Adrenal gland (tissue), 12 donors: ENCODE data around the gene PCDH9. TPM values are rescaled to one million over a fixed set of nuclear protein-coding genes. Genes with fewer than 3 reads are reported as not detected.

Source experiments
- DNase-seq, 7 donors: peaks; one replicate each; pipeline ENCODE4 v3.0.0-alpha.2; 2019 to 2020
- H3K27ac ChIP-seq, 5 donors: fragments of 200-600 bp; sonication (generic) in 4 of 5; 1 replicate in 3 of 5; 2 replicates in 2 of 5; pipeline versions ENCODE4 v1.5.1 to v1.8.0; 2016 to 2020; ENCODE audit warnings: mild to moderate bottlenecking in 1 of 5
- H3K27me3 ChIP-seq: fragments of 200-600 bp; 2 replicates; pipeline ENCODE4 v1.8.0; 2021
- H3K36me3 ChIP-seq, 2 donors: fragments of 200-600 bp; replicated peaks in 1 of 2; 1 replicate in 1 of 2; 2 replicates in 1 of 2; pipeline versions ENCODE4 v1.5.1 to v1.8.0; 2018 to 2022
- H3K4me1 ChIP-seq, 2 donors: fragments of 200-600 bp; replicated peaks in 1 of 2; 1 replicate in 1 of 2; 2 replicates in 1 of 2; pipeline versions ENCODE4 v1.5.1 to v1.8.0; 2018 to 2021
- H3K4me3 ChIP-seq, 4 donors: fragments of 200-600 bp; sonication (generic) in 3 of 4; one replicate each; pipeline ENCODE4 v1.5.1; 2016 to 2018
- H3K9me3 ChIP-seq, 3 donors: fragments of 200-600 bp; sonication (generic) in 1 of 3; replicated peaks in 1 of 3; 1 replicate in 2 of 3; 2 replicates in 1 of 3; pipeline versions ENCODE4 v1.5.1 to v1.8.0; 2016 to 2021
- CTCF ChIP-seq, 6 experiments: fragments of 450-650 bp in 4 of 6; fragments of 200-600 bp in 2 of 6; sonication (generic) in 1 of 6; IDR thresholded peaks; 1 replicate in 5 of 6; 2 replicates in 1 of 6; pipeline versions ENCODE4 v1.5.1 to v1.8.0; 2016 to 2021; ENCODE audit warnings: antibody characterized with exemption in 6 of 6, mild to moderate bottlenecking in 2 of 6, moderate library complexity in 1 of 6
- POLR2A ChIP-seq, 2 donors: fragments of 450-650 bp; IDR thresholded peaks; one replicate each; pipeline ENCODE4 v1.6.1; 2017; ENCODE audit warnings: antibody characterized with exemption in 2 of 2, mild to moderate bottlenecking in 2 of 2, moderate library complexity in 1 of 2
- WGBS, 4 donors: extraction: QIAGEN DNeasy Blood & Tissue Kit in 2 of 4; methylation state at CpG; one replicate each; pipeline versions ENCODE4 v1.1.5 to v1.1.7; 2013 to 2017; 5-methylcytosine and 5-hydroxymethylcytosine counted together
- intact Hi-C, 2 donors: fragments of 100-400 bp; cut with DNase I; formaldehyde crosslinking; loops; one replicate each; pipeline versions ENCODE4 v1.14.1 to v1.15.0; 2022 to 2023
- polyA plus RNA-seq, 3 donors: library from polyadenylated mRNA; stranded (reverse); fragments of 200-250 nt in 2 of 3; fragments of 350-450 nt in 1 of 3; fragmentation: Illumina TruSeq in 1 of 3; extraction: RNeasy Lipid Tissue Mini Kit (QIAGEN cat#74804) in 1 of 3; gene quantifications; one replicate each; pipeline ENCODE4 v1.2.3, GENCODE V29; 2013 to 2014
- total RNA-seq, 9 donors: library from RNA; depleted of rRNA in 4 of 9; stranded (reverse); fragments of >200 nt in 4 of 9; fragments of 120-200 nt in 1 of 9; fragmentation: NEBNext Ultra II Directional in 1 of 9; extraction: Animal tissue kit (Norgen Biotek cat#: 25700) in 1 of 9; gene quantifications; one replicate each; pipeline versions ENCODE4 v1.1.0 to v1.2.4, GENCODE V29; 2013 to 2023
- donor health status: healthy with polysubstance abuse.
- donor health status: Bipolar disorder and iron deficiency.
- donor health status: DM: yes; HTN: yes; CAD: no.
- donor health status: DM: no; HTN: no; CAD: no.
- donor health status: DM: no; HTN: no; CAD: no.
- donor health status: DM: yes; HTN: yes; CAD: no.

The PCDH9 gene
- total and polyA plus RNA-seq, 12 donors = 0.71 to 10.9 (median 3.6) TPM

DNA sequence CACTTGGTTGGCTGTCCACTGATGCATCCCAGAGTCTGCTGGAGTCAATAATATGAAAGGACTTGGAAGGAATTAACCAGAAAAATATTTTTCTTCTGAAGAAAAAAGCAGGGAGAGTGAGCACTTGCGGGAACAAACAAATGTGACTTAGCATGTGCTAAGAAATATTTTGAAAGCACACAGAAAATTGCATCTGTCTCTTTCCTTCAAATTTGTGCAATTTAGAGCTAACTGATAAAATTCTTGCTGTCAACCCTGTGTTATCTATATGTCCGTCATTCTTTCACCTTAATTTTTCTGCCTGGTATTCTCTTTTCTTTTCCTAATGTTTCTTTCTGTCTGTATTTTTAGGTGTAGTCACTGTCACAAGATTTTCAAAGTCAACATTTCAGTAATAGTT is 852.6 kb downstream of the PCDH9 start:
- WGBS, 4 donors = 29 to 49% (median 43%) methylated on average over 2 of the region's 2 CpGs
- no peak for TF ChIP-seq POLR2A (IDR thresholded peaks at IDR 0.05)
- TF ChIP-seq CTCF (IDR thresholded peaks at IDR 0.05) = no peak
- Histone ChIP-seq H3K27ac (no peak overlapping the region), H3K27me3 (no peaks in the 10 kb centered on the region), H3K36me3 (no peaks in the 10 kb centered on the region), H3K4me3 (no peak overlapping the region), H3K9me3 (no peaks in the 10 kb centered on the region), H3K4me1 (no peaks in the 10 kb centered on the region)
- intact Hi-C loops = no loop called here
- no peak for DNase-seq

GRCh38 chr13:66375756-66376155 is 854.4 kb downstream of the PCDH9 start:
- DNase-seq = no peak
- Histone ChIP-seq H3K4me1 (no peaks in the 10 kb centered on the region), H3K4me3 (no peak overlapping the region), H3K9me3 (no peaks in the 10 kb centered on the region), H3K27me3 (no peaks in the 10 kb centered on the region), H3K36me3 (no peaks in the 10 kb centered on the region), H3K27ac (no peak overlapping the region)
- TF ChIP-seq CTCF (IDR thresholded peaks at IDR 0.05) = no peak
- TF ChIP-seq POLR2A (IDR thresholded peaks at IDR 0.05) = no peak
- intact Hi-C loops = no loop called here
- 68 to 75% (median 69%) methylated on average over 2 of the region's 2 CpGs for WGBS, 4 donors

DNA sequence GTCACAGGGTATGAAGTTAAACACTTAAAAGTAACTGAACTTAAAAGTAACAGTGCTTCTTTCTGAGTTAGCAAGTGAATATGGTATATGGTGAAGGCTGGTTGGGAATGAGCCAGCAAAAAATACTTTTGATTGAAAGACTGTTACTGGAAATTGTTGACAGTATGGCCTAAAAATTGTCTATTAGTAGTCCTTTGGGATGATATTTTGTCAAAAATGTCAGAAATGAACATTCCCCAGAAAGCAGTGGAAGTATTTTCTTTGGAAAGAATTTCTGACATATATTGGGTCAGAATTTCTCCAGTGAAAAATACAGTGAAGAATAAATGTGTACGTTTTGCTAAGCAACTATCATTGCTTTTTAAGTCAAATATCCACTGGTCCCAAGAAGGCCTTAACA is 860.5 kb downstream of the PCDH9 start:
- no peaks in the 10 kb centered on the region for H3K36me3 ChIP-seq
- intact Hi-C loops = no loop called here
- 3 to 71% (median 38%) methylated on average over 1 of the region's 1 CpG for WGBS, 4 donors
- no peak for DNase-seq
- peaks cover 0 to 3% (median 0%) of the 10 kb centered on the region in 3 donors for H3K9me3 ChIP-seq
- no peak overlapping the region for H3K27ac ChIP-seq
- TF ChIP-seq POLR2A (IDR thresholded peaks at IDR 0.05) = no peak
- TF ChIP-seq CTCF (IDR thresholded peaks at IDR 0.05) = no peak
- H3K4me1 ChIP-seq = no peaks in the 10 kb centered on the region
- no peaks in the 10 kb centered on the region for H3K27me3 ChIP-seq
- no peak overlapping the region for H3K4me3 ChIP-seq

DNA sequence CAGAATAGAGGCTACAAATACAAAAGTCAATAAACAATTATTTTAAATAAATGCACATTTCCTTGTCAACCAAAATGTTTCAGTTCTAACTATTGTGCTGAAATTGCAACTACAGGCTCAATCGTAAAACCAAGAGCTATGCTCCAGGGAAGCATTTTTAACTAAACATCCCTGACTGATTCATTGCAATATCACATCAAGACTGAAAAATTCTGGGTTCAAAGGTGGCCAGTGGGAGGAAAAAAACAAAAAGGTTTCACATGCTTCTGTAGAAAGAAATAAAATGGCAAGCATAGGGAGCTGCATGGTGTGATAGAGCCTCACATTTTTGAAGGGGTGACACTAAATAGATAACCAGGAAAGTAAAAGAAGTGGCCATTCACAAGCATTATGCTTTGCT is 862.8 kb downstream of the PCDH9 start:
- 67 to 81% (median 72%) methylated on average over 1 of the region's 1 CpG for WGBS, 4 donors

More for the DNA sequence above, 862.8 kb downstream of the PCDH9 start:
- no peak overlapping the region for H3K4me3 ChIP-seq
- H3K4me1 ChIP-seq = no peaks in the 10 kb centered on the region
- no peak overlapping the region for H3K27ac ChIP-seq
- H3K36me3 ChIP-seq = no peaks in the 10 kb centered on the region
- intact Hi-C loops = no loop called here
- no peaks in the 10 kb centered on the region for H3K27me3 ChIP-seq
- DNase-seq = no peak
- TF ChIP-seq CTCF (IDR thresholded peaks at IDR 0.05) (no peak), POLR2A (IDR thresholded peaks at IDR 0.05) (no peak)
- H3K9me3 ChIP-seq = peaks cover 0 to 3% (median 0%) of the 10 kb centered on the region in 3 donors
